NCI-H2196 (cell line): Measurements from ENCODE around the gene AFF1.
"Not testable (repeated sequence)": the region's sequence is repeated elsewhere in the genome, so short reads cannot be mapped to it uniquely, and the experiment has no call there.

Experiments
- DNase-seq: peaks from one replicate; lab custom pipeline; 2025; ENCODE audit not compliant: unreplicated experiment; lab: John Stamatoyannopoulos, UW

The AFF1 gene

GRCh38 chr4:87053802-87054767, 119.3 kb downstream of the AFF1 start:
- no peak for DNase-seq

- DNase-seq: no peak
These were observed 120.1 kb downstream of the AFF1 start for GRCh38 chr4:87054900-87055299.

- no peak for DNase-seq
These were observed 120.5 kb downstream of the AFF1 start for GRCh38 chr4:87055311-87055710.

GRCh38 chr4:87056881-87057280, 122.1 kb downstream of the AFF1 start:
- DNase-seq: no peak

GRCh38 chr4:87057835-87058355, 123.1 kb downstream of the AFF1 start:
- DNase-seq: no peak

GRCh38 chr4:87058356-87059073, 123.7 kb downstream of the AFF1 start:
- no peak for DNase-seq

GRCh38 chr4:87060957-87061356, 126.1 kb downstream of the AFF1 start:
- no peak for DNase-seq

- DNase-seq: no peak
These were observed 130.2 kb downstream of the AFF1 start for GRCh38 chr4:87065021-87065420.

GRCh38 chr4:87066403-87067123, 131.8 kb downstream of the AFF1 start:
- DNase-seq: no peak

GRCh38 chr4:87067124-87067885, 132.5 kb downstream of the AFF1 start:
- no peak for DNase-seq

- peak; percentile 41 for DNase-seq
These were observed 133.8 kb downstream of the AFF1 start for GRCh38 chr4:87068583-87069021.

- no peak for DNase-seq
These were observed 134.4 kb downstream of the AFF1 start for GRCh38 chr4:87069037-87069742.

- DNase-seq: peak; percentile 16
These were observed 136.6 kb downstream of the AFF1 start for GRCh38 chr4:87071401-87071800.

GRCh38 chr4:87072545-87072944, 137.7 kb downstream of the AFF1 start:
- DNase-seq: not testable (repeated sequence)

- DNase-seq: peak; percentile 18
These were observed 138.6 kb downstream of the AFF1 start for GRCh38 chr4:87073199-87074120.

- DNase-seq: no peak
These were observed 139.3 kb downstream of the AFF1 start for GRCh38 chr4:87074121-87074488.

- DNase-seq: no peak
These were observed 141.1 kb downstream of the AFF1 start for GRCh38 chr4:87075876-87076275.

GRCh38 chr4:87076690-87077358, 142.0 kb downstream of the AFF1 start:
- DNase-seq: no peak
